Activated T-helper 1 cell treated with anti-CD3 and anti-CD28 coated beads, Interleukin-12 subunit alpha, Interleukin-12 subunit beta, Interleukin-2, Interleukin-4 antibody, amounts not matched to agents 30 ng/mL and 10 ng/mL and 1 ng/mL, durations not matched to agents 14 hours and 24 hours and 36 hours (primary cell): ENCODE results near the gene CROCC2. TPM values are rescaled to one million over a fixed set of nuclear protein-coding genes. Genes with fewer than 3 reads are reported as not detected.

ENCODE experiments used
- DNase-seq: peaks from one replicate; pipeline ENCODE4 v3.0.0; 2021; ENCODE audit warnings: low spot score
- H3K27ac Mint-ChIP-seq: one replicate; pipeline ENCODE4 v1.8.0; 2021; ENCODE audit warnings: mild to moderate bottlenecking, mixed read lengths
- H3K27me3 Mint-ChIP-seq: one replicate; pipeline ENCODE4 v1.8.0; 2022; ENCODE audit warnings: mild to moderate bottlenecking, moderate library complexity, mixed read lengths; ENCODE audit not compliant: insufficient read depth
- H3K36me3 Mint-ChIP-seq: one replicate; pipeline ENCODE4 v1.8.0; 2021; ENCODE audit warnings: low read depth, mixed read lengths
- H3K4me1 Mint-ChIP-seq: one replicate; pipeline ENCODE4 v1.8.0; 2021; ENCODE audit warnings: low read depth, mixed read lengths
- H3K4me3 Mint-ChIP-seq: one replicate; pipeline ENCODE4 v1.8.0; 2021; ENCODE audit warnings: mild to moderate bottlenecking, moderate library complexity, mixed read lengths
- H3K9me3 Mint-ChIP-seq: one replicate; pipeline ENCODE4 v1.8.0; 2021; ENCODE audit warnings: mixed read lengths
- intact Hi-C: fragments of 100-400 bp; cut with micrococcal nuclease; formaldehyde crosslinking; loops from one replicate; pipeline ENCODE4 v1.15.1; 2024
- total RNA-seq: library from RNA; stranded (reverse); gene quantifications from 2 replicates; pipeline ENCODE4 v1.2.3, GENCODE V29; 2022

Gene CROCC2
- total RNA-seq, 1 donor from 2014 or later = not detected

DNA sequence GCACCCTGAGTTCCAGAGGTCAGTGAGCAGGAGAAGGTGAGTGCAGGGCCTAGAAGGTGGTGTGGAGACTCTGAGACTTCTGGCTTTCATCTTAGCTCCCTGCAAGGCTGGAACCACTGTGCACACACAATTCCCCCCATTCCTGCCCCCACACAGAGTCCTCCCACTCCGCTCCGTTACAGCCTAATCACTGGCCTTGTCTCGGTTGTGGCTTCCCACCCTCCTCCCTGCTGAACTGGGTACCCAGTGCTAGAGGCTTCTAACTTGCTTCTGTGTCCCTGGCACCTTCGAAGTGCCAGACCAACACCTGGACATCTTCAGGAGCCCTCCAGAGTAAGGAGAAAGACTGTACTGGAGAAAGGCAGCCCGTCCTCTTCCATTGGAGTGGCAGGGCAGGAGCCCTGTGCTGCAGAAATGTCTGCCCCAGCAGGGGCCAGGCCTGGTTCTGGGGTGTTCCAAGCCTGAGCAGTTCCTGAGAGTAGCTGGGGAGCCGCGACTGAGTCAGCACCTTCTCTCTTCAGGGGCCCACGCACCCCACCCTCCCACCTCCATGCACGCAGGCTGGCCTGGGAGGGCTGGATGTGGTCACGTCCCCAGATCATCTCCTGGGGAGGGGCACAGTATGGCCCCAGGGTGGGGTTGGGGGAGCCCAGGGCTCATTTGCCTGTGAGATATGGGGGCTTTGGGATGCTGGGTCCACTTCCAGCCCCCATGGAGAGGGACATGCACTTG lies 23.4 kb downstream of the CROCC2 start:
- intact Hi-C loops = no loop called here
- H3K27ac Mint-ChIP-seq = no peak overlapping the region
- no peak for DNase-seq
- H3K4me1 Mint-ChIP-seq = no peaks in the 10 kb centered on the region
- no peak overlapping the region for H3K4me3 Mint-ChIP-seq
- peaks cover 2% of the 10 kb centered on the region for H3K27me3 Mint-ChIP-seq
- no peaks in the 10 kb centered on the region for H3K9me3 Mint-ChIP-seq
- no peaks in the 10 kb centered on the region for H3K36me3 Mint-ChIP-seq

DNA sequence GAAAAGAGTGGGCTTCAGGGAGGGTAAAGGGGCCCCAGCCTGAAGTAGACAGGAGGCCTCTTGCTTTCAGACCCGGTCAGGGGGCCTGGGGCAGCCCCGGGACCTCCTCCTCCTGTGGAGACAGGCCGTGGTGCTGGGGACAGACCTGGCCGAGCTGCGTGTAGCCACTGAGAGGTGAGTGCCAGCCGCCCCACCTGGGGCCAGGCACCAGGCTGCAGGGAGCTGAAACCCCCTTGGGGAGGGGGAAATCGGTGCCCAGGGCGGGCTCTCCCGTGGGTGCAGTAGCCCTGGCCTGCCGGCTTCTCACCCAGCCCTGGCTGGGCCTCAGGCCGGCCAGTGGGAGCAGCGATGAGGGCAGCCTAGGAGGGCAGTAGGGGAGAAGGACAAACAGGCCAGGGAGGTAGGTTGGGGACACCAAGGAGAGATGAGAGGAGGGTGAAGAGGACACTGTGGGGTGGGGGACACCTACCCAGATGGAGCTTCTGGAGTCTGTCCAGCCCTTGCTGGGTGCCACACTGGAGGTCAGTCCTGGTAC lies 24.0 kb downstream of the CROCC2 start:
- no peaks in the 10 kb centered on the region for H3K4me1 Mint-ChIP-seq
- intact Hi-C loops = no loop called here
- no peak overlapping the region for H3K4me3 Mint-ChIP-seq
- H3K9me3 Mint-ChIP-seq = no peaks in the 10 kb centered on the region
- DNase-seq = no peak
- H3K36me3 Mint-ChIP-seq = no peaks in the 10 kb centered on the region
- no peak overlapping the region for H3K27ac Mint-ChIP-seq
- H3K27me3 Mint-ChIP-seq = peaks cover 2% of the 10 kb centered on the region

DNA sequence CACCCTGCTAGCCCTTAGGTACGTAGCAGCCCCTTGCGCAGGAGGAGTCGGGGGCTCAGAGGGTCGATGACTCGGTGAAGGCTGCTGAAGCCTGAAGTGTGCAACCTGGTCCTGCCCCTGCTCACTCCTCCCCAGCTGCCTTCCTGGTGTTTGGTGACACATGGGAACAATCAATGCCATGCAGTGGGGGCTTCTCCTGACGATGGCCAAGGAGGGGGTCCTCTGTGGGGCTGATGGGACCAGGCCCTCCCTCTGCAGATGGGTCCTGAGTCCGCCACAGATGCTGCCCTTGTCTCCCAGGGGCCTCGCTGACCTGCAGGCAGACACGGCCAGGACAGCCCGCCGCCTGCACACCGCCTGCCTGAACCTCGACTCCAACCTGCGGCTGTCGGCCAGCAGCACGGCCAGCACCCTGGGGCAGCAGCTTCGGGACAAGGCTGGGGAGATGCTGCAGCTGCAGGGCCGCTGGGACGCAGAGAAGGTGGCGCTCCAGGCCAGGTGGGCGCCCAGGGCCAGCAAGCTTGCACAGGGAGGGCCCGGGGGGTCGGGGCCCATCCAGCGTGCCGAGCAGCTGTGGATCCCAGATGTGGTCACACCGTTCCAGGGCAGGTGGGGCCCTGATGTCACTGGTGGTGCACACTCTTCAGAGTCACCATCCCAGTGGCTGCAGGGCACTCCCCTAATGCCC lies 24.6 kb downstream of the CROCC2 start:
- intact Hi-C loops = no loop called here
- no peak for DNase-seq
- H3K9me3 Mint-ChIP-seq = no peaks in the 10 kb centered on the region
- no peaks in the 10 kb centered on the region for H3K4me1 Mint-ChIP-seq
- H3K27me3 Mint-ChIP-seq = peaks cover 2% of the 10 kb centered on the region
- H3K36me3 Mint-ChIP-seq = no peaks in the 10 kb centered on the region
- no peak overlapping the region for H3K4me3 Mint-ChIP-seq
- H3K27ac Mint-ChIP-seq = no peak overlapping the region

DNA sequence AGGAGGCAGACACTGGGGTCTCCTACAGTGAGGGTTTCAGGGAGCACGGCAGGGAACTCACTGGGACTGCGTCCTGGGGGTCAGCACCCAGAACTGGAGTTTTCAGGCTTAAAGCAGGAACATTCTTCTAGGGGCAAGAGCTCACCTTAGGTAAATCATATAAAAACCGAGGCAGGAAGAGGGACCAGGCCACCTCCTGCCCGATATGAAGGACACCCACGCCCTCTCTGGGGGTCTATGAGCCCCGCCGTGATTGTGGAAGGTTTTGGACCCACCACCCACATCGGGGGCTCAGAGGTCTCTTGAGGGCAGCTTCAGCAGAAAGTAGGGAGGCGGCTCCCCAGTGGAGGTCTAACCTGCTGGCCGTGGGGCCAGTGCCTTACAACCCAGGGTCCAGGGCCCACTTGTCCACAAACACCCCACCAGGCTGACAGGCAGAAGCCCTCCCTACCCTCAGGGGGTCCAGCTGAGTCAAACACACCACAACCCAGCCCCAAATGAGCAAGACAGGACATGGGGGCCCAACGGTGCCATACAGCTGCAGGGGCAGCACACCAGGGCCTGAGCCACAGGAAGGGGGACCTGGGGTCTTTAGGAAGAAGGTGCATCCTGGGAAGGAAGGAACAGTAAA lies 25.3 kb downstream of the CROCC2 start:
- Mint-ChIP-seq H3K4me3 (no peak overlapping the region), H3K27ac (no peak overlapping the region), H3K9me3 (peaks cover 2% of the 10 kb centered on the region), H3K4me1 (no peaks in the 10 kb centered on the region), H3K36me3 (no peaks in the 10 kb centered on the region), H3K27me3 (peaks cover 2% of the 10 kb centered on the region)
- no peak for DNase-seq
- intact Hi-C loops = no loop called here

DNA sequence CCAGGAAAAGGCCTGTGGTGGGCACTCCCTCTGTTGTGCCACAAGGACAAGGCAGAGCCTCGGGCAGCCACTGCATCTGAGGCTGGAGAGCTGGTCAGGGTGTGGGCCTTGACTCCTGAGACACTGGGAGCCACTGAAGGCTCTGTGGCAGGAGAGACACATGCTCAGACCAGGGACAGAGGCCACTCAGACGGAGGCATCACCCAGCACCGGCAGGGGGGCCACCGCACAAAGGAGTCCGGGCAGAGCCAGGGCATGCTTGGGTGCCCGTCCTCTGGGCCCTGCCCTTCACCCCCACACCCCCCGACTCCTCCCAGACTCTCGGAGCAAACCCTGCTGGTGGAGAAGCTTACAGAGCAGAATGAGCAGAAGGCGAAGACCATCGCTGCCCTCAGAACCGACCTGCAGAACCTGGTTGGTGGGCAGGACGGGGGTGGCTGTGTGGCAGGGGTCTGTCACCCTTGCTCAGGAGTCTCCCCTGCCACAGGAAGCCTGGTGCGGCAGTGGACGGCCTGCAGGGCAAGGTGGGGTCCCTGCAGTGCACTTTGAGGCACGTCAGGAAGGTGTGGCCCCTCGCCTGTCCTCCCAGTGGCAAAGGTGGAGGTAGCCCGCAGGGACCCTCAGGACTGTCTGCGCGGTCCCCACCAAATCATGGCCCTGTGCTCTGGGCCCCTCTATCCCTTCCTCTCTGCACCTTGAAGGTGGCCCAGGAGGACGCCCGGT lies 26.0 kb downstream of the CROCC2 start:
- no peak for DNase-seq
- Mint-ChIP-seq H3K27me3 (peaks cover 4% of the 10 kb centered on the region), H3K9me3 (peaks cover 5% of the 10 kb centered on the region), H3K36me3 (no peaks in the 10 kb centered on the region), H3K27ac (no peak overlapping the region), H3K4me1 (no peaks in the 10 kb centered on the region), H3K4me3 (no peak overlapping the region)
- intact Hi-C loops = no loop called here

DNA sequence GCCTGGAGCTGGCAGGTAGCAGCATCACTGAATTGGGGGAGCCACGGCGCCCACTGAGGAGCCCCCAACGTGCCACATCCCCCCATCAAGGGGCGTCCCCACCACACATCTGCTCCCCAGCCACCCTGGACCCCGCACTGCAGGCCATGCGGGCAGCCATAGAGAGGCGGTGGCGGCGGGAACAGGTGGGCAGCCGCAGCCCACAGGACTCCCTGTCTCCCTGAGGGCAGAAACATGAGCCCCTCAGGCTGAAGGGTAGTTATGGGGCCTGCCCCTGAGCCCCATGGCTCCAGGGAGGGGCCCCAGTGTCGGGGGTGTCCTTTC lies 26.6 kb downstream of the CROCC2 start:
- Mint-ChIP-seq H3K27ac (no peak overlapping the region), H3K4me3 (no peak overlapping the region), H3K36me3 (no peaks in the 10 kb centered on the region), H3K4me1 (no peaks in the 10 kb centered on the region), H3K9me3 (peaks cover 5% of the 10 kb centered on the region), H3K27me3 (peaks cover 4% of the 10 kb centered on the region)
- no peak for DNase-seq
- intact Hi-C loops = no loop called here

DNA sequence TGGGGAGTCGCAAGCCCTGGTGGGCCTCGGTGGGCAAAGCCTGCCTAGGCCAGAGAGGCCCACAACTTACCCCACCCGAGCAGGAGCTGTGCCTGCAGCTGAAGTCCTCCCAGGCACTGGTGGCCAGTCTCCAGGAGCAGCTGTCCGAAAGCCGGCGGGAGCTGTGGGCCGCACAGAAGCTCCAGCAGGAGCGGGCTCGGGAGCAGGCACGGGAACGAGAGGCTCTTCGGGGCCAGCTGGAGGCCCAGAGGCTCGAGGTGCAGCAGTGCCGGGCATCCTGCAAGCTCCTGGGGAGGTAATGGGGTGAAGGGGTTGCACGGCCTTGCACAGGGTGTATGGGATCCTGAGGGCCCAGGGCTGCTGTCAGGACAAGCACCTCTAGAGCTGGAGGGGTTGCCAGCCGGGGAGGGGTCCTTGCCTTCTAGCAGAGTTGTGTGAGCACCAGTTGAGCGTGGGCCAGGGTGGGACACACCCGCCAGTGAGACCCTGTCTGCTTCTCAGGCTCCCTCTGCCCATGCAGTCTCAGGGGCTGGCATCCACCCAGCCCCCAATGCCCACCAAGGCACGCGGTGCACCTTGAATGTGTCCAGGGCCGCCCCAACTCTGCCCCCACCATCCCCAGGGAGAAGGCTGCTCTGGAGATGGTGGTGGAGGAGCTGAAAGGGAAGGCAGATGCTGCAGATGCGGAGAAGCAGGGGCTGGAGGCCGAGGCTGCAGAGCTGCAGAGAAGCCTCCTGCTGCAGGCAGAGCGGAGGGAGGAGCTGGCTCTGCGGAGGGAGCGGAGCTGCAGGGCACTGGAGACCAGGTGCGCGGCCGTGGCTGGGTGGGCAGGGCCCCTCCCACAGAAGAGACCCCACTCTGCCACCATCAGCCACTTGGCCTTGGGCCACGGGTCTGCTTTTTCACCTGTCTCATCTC lies 27.2 kb downstream of the CROCC2 start:
- H3K9me3 Mint-ChIP-seq = peaks cover 6% of the 10 kb centered on the region
- no peak overlapping the region for H3K27ac Mint-ChIP-seq
- DNase-seq = no peak

DNA sequence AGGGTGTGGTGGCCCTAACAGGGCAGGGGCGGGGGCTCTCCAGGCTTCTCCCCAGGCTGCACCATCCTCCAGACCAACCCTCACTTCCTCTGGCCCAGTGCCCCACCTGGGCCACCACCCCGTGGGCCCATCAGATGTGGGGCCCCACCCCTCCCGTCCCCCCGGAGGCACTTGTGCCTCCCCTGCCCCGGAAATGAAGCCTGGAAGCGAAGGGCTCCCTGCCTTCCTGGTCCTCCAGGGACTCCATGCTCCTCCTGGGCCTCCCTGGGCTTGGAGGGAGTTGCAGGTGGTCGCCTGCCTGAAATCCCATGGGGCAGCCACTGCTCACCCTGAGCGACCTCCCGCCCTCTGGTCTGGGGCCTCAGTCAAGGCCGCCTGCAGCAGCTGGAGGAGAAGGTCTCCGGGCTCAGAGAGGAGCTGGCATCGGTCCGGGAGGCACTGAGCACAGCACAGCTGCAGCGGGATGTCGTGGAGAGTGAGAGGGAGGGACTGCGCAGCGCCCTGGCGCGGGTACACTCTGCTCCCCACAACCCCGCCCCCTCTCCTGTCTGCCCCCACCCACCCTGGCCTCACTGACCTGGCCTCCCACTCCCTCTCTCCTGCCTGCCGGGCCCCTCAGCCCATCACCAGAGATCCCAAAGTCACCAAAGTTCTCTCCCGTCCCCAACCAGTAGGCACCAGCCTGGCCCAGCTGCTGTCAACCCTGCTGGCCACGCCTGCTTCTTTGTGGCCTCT lies 28.0 kb downstream of the CROCC2 start:
- no peak overlapping the region for H3K27ac Mint-ChIP-seq
- no peak overlapping the region for H3K4me3 Mint-ChIP-seq
- peaks cover 5% of the 10 kb centered on the region for H3K27me3 Mint-ChIP-seq
- DNase-seq = no peak
- no peaks in the 10 kb centered on the region for H3K36me3 Mint-ChIP-seq
- intact Hi-C loops = no loop called here
- H3K9me3 Mint-ChIP-seq = peaks cover 8% of the 10 kb centered on the region
- H3K4me1 Mint-ChIP-seq = no peaks in the 10 kb centered on the region

More for the DNA sequence above, 27.2 kb downstream of the CROCC2 start:
- H3K36me3 Mint-ChIP-seq = no peaks in the 10 kb centered on the region
- intact Hi-C loops = no loop called here
- H3K27me3 Mint-ChIP-seq = peaks cover 4% of the 10 kb centered on the region
- H3K4me3 Mint-ChIP-seq = no peak overlapping the region
- no peaks in the 10 kb centered on the region for H3K4me1 Mint-ChIP-seq

DNA sequence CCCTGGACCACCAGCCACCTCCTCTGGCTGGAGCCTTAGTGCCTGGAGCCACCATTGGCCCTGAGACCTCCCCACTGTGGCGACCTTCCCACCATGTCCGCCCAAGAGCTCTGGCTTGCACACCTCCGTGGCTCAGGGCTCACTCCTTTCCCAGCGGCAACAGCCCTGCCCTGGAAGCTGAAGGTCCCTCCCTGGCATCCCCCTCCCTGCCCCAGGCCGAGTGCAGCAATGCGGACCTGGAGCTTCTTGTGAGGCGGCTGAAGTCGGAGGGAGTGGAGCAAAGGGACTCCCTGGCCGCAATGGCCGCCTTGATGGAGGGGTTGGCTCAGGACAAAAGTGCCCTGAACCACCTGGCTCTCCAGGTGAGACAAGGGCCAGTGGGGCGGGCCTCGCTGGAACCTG lies 28.6 kb downstream of the CROCC2 start:
- intact Hi-C loops = no loop called here
- H3K27ac Mint-ChIP-seq = no peak overlapping the region

DNA sequence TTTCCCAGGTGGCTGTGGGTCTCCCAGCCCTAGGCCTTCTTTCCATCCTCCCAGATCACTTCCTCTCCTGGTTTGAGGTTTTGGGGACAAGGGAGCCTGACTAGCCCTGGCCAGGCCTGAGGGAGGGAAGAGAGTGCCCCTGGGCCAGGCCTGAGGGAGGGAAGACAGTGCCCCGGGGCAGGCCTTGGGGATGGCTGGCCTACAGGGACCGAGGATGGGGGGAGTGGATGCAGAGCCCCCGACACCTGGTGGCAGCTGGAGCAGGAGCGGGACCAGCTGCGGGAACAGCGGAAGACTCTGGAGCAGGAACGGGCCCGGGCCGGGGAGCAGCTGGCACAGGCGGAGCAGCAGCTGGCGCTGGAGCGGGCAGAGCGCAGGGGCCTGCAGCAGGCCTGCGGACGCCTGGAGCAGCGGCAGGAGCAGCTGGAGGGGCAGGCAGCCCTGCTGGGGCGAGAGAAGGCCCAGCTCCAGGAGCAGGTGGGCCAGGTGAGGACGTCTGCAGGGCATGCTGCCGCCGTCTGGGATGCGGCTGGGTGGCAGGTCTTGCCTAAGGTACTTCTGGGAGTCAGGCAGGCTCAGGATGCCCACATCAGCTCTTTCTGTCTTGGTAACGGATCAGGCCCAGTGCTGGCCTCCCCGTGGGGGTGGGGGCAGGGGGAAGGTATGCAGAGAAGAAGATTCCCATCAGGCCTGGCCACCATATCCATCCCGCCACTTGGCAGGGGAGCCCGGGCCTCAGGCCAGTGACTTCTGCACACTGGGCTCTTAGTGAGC lies 29.2 kb downstream of the CROCC2 start:
- no peak for DNase-seq
- H3K9me3 Mint-ChIP-seq = peaks cover 8% of the 10 kb centered on the region
- intact Hi-C loops = no loop called here
- H3K27ac Mint-ChIP-seq = no peak overlapping the region
- no peaks in the 10 kb centered on the region for H3K4me1 Mint-ChIP-seq
- no peak overlapping the region for H3K4me3 Mint-ChIP-seq
- peaks cover 10% of the 10 kb centered on the region for H3K27me3 Mint-ChIP-seq
- no peaks in the 10 kb centered on the region for H3K36me3 Mint-ChIP-seq

More for the DNA sequence above, 28.6 kb downstream of the CROCC2 start:
- no peak for DNase-seq
- Mint-ChIP-seq H3K36me3 (no peaks in the 10 kb centered on the region), H3K4me1 (no peaks in the 10 kb centered on the region), H3K27me3 (peaks cover 6% of the 10 kb centered on the region), H3K4me3 (no peak overlapping the region), H3K9me3 (peaks cover 8% of the 10 kb centered on the region)

DNA sequence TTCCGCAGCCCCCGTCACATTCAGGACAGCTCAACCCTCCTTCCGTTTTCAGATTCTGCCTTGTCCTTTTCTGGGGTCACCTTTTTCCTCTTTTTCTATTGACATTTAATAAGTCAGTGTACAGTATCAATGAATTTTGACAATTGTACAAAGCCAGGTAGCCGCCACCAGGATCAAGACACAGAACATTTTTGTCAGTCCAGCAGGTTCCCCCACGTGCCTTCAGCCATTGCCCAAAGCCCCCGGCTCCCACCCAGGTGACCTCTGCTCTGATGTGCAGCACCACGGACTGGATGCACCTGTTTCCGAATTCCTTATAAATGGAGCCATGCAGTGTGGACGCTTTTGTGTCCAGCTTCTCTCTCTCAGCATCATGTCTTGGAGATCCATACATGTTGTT lies 30.0 kb downstream of the CROCC2 start:
- Mint-ChIP-seq H3K9me3 (peaks cover 8% of the 10 kb centered on the region), H3K27ac (no peak overlapping the region), H3K36me3 (no peaks in the 10 kb centered on the region), H3K27me3 (peaks cover 18% of the 10 kb centered on the region), H3K4me1 (no peaks in the 10 kb centered on the region), H3K4me3 (no peak overlapping the region)
- DNase-seq = no peak
- intact Hi-C loops = no loop called here
